HL-60 (cell line): ENCODE data around the gene GAMT.

Source experiments
- POLR2AphosphoS5 ChIP-seq: IDR thresholded peaks from 2 replicates; pipeline ENCODE4 v1.6.1; 2012; ENCODE audit warnings: low read depth
- TF ChIP-seq, protein P1 (sequence below): IDR thresholded peaks from one replicate; pipeline ENCODE4 v1.5.1; 2011; ENCODE audit warnings: low read length, control low read depth, inconsistent platforms; ENCODE audit not compliant: insufficient read depth

DNA sequence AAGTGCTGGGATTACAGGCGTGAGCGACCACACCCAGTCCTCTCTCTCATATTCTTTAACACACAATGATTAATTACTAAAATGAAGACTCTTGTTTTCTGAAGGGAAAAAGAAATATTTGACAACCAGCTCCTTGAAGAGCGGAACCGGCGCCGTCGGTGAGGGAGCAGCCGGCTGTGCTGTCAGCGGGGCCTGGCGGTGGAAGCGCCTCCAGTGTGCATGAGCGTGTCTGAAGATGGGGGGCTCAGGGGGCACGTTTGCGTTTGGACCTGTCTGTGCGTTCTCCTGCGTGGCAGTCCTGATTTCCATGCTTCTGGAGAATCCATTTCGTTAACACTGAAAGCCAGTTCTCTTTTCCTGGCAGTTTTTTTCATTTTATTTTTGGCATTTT is 24.9 kb downstream of the GAMT start:
- TF ChIP-seq, protein P1, sequence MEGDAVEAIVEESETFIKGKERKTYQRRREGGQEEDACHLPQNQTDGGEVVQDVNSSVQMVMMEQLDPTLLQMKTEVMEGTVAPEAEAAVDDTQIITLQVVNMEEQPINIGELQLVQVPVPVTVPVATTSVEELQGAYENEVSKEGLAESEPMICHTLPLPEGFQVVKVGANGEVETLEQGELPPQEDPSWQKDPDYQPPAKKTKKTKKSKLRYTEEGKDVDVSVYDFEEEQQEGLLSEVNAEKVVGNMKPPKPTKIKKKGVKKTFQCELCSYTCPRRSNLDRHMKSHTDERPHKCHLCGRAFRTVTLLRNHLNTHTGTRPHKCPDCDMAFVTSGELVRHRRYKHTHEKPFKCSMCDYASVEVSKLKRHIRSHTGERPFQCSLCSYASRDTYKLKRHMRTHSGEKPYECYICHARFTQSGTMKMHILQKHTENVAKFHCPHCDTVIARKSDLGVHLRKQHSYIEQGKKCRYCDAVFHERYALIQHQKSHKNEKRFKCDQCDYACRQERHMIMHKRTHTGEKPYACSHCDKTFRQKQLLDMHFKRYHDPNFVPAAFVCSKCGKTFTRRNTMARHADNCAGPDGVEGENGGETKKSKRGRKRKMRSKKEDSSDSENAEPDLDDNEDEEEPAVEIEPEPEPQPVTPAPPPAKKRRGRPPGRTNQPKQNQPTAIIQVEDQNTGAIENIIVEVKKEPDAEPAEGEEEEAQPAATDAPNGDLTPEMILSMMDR = no peak
- TF ChIP-seq POLR2AphosphoS5 = no peak
